A549 (cell line): ENCODE results near the gene RAN. TPM values are rescaled to one million over a fixed set of nuclear protein-coding genes. Genes with fewer than 3 reads are reported as not detected.

ENCODE experiments used
- ATAC-seq, 2 experiments: fragments of 200-7000 bp in 1 of 2; fragments of >200 bp in 1 of 2; cut with Nextera tagmentation in 1 of 2; cut with Tn5 transposase in 1 of 2; 3 replicates each; pipeline versions ENCODE4 v1.8.0 to v1.9.1; 2018 to 2020; ENCODE audit warnings: mild to moderate bottlenecking in 1 of 2, moderate library complexity in 1 of 2
- CTCF ChIA-PET: fragments of 300-600 bp; sonication (Branson Sonifier 250); formaldehyde crosslinking; extraction: SDS; loops from one replicate; lab custom pipeline; 2021; ENCODE audit warnings: antibody characterized with exemption, inconsistent platforms; lab: Yijun Ruan, JAX
- POLR2A ChIA-PET: fragments of 350-600 bp; formaldehyde crosslinking; extraction: SDS; loops from one replicate; lab custom pipeline; 2021; ENCODE audit warnings: antibody characterized with exemption, inconsistent platforms; lab: Yijun Ruan, JAX
- DNase-seq, 2 experiments: peaks; one replicate each; pipeline versions ENCODE4 v3.0.0 to v3.0.0-alpha.2; 2011 to 2016; ENCODE audit warnings: low read depth in 1 of 2, low spot score in 1 of 2
- FAIRE-seq: peaks from 2 replicates; lab custom pipeline; 2011; peaks lifted over from hg19 to GRCh38; lab: Jason Lieb, UNC
- H3K27ac ChIP-seq, 2 experiments: fragments of >200 bp; sonication (Bioruptor Twin); formaldehyde crosslinking; 3 replicates each; pipeline ENCODE4 v1.5.1; 2016 to 2017
- H3K4me1 ChIP-seq: fragments of >200 bp; sonication (Bioruptor Twin); formaldehyde crosslinking; 3 replicates; pipeline ENCODE4 v1.6.1; 2016
- H3K4me2 ChIP-seq: fragments of >200 bp; sonication (Bioruptor Twin); formaldehyde crosslinking; 3 replicates; pipeline ENCODE4 v1.6.1; 2016
- H3K4me3 ChIP-seq: fragments of >200 bp; sonication (Bioruptor Twin); formaldehyde crosslinking; 3 replicates; pipeline ENCODE4 v1.5.1; 2016
- H3K9me3 ChIP-seq: fragments of >200 bp; sonication (Bioruptor Twin); formaldehyde crosslinking; 3 replicates; pipeline ENCODE4 v1.6.1; 2016
- BHLHE40 ChIP-seq: IDR thresholded peaks from 2 replicates; pipeline ENCODE4 v1.6.1; 2012; ENCODE audit warnings: low read depth, low read length, inconsistent platforms
- CBX2 ChIP-seq: fragments of 200-600 bp; sonication (generic); IDR thresholded peaks from 2 replicates; pipeline ENCODE4 v1.6.1; 2016; ENCODE audit warnings: low read depth, mild to moderate bottlenecking, borderline replicate concordance
- CHD4 ChIP-seq: fragments of 200-600 bp; sonication (generic); IDR thresholded peaks from 2 replicates; pipeline ENCODE4 v1.6.1; 2016; ENCODE audit warnings: antibody characterized with exemption, mild to moderate bottlenecking, borderline replicate concordance
- EHMT2 ChIP-seq: fragments of 200-600 bp; sonication (generic); IDR thresholded peaks from 2 replicates; pipeline ENCODE4 v1.6.1; 2016; ENCODE audit warnings: antibody characterized with exemption, low read depth, mild to moderate bottlenecking, moderate library complexity
- FOSL2 ChIP-seq, 2 experiments: fragments of 450-650 bp in 1 of 2; fragments of >200 bp in 1 of 2; sonication (Bioruptor Twin) in 1 of 2; formaldehyde crosslinking; IDR thresholded peaks; 2 replicates each; pipeline versions ENCODE4 v1.5.0 to v1.6.1; 2016 to 2020; ENCODE audit warnings: mild to moderate bottlenecking in 1 of 2, moderate library complexity in 1 of 2
- GATA3 ChIP-seq: IDR thresholded peaks from 2 replicates; pipeline ENCODE4 v1.6.1; 2012; ENCODE audit warnings: borderline replicate concordance
- HOXB5 ChIP-seq: fragments of 250-450 bp; sonication (Bioruptor Pico); IDR thresholded peaks from 2 replicates; pipeline ENCODE4 v1.5.0; 2020; ENCODE audit warnings: mild to moderate bottlenecking, moderate library complexity
- JUNB ChIP-seq: fragments of >200 bp; sonication (Bioruptor Twin); formaldehyde crosslinking; IDR thresholded peaks from 2 replicates; pipeline ENCODE4 v1.6.1; 2016
- KDM5A ChIP-seq: fragments of 200-600 bp; sonication (generic); IDR thresholded peaks from 2 replicates; pipeline ENCODE4 v1.6.1; 2016; ENCODE audit warnings: antibody characterized with exemption, mild to moderate bottlenecking
- MYC ChIP-seq: IDR thresholded peaks from 2 replicates; pipeline ENCODE4 v1.6.1; 2012; ENCODE audit warnings: mild to moderate bottlenecking, inconsistent platforms, low read length, improper control_type of control experiment, borderline replicate concordance
- NR3C1 ChIP-seq: fragments of >200 bp; sonication (Bioruptor Twin); formaldehyde crosslinking; IDR thresholded peaks from 3 replicates; pipeline ENCODE4 v1.6.1; 2017
- PHF8 ChIP-seq: fragments of 200-600 bp; sonication (generic); IDR thresholded peaks from 2 replicates; pipeline ENCODE4 v1.6.1; 2016; ENCODE audit warnings: low read depth, mild to moderate bottlenecking, antibody characterized with exemption, moderate library complexity, borderline replicate concordance
- POLR2A ChIP-seq: IDR thresholded peaks from 2 replicates; pipeline ENCODE4 v1.6.1; 2012; ENCODE audit warnings: mild to moderate bottlenecking, low read length
- TFCP2L1 ChIP-seq: fragments of 250-450 bp; sonication (Bioruptor Pico); IDR thresholded peaks from 2 replicates; pipeline ENCODE4 v1.5.0; 2021; ENCODE audit warnings: mild to moderate bottlenecking
- TP53 ChIP-seq: fragments of 250-450 bp; sonication (Bioruptor Pico); IDR thresholded peaks from 2 replicates; pipeline ENCODE4 v1.5.0; 2021; ENCODE audit warnings: mild to moderate bottlenecking, moderate library complexity
- ZC3H11A ChIP-seq: fragments of 450-650 bp; IDR thresholded peaks from 2 replicates; pipeline ENCODE4 v1.6.1; 2014; ENCODE audit warnings: antibody characterized with exemption, mild to moderate bottlenecking
- ZFP36 ChIP-seq: fragments of 450-650 bp; IDR thresholded peaks from 2 replicates; pipeline ENCODE4 v1.6.1; 2014; ENCODE audit warnings: borderline replicate concordance; ENCODE audit not compliant: partially characterized antibody
- ZSCAN20 ChIP-seq: fragments of 250-450 bp; sonication (Bioruptor Pico); IDR thresholded peaks from 2 replicates; pipeline ENCODE4 v1.8.0; 2022; ENCODE audit warnings: mild to moderate bottlenecking, moderate library complexity
- WGBS: methylation state at CpG from one replicate; pipeline ENCODE4 v1.1.6; 2017; ENCODE audit errors: missing lambda C conversion rate; 5-methylcytosine and 5-hydroxymethylcytosine counted together
- polyA plus RNA-seq, 4 experiments: library from polyadenylated mRNA; depleted of rRNA in 3 of 4; stranded (reverse); fragments of >200 nt; fragmentation: RNase III in 1 of 4; extraction: RNeasy Plus Mini Kit Qiagen cat#74134 plus additional on column Dnase treatment in 1 of 4; gene quantifications; 2 replicates in 3 of 4; 3 replicates in 1 of 4; pipeline ENCODE4 v1.2.3, GENCODE V29; 2011 to 2017
- TF ChIP-seq, protein P1 (sequence below): fragments of 200-600 bp; sonication (generic); IDR thresholded peaks from 2 replicates; pipeline ENCODE4 v1.6.1; 2016; ENCODE audit warnings: antibody characterized with exemption, mild to moderate bottlenecking, moderate library complexity
- TF ChIP-seq, protein P2 (sequence below): IDR thresholded peaks from 2 replicates; pipeline ENCODE4 v1.6.1; 2012
- TF ChIP-seq, protein P3 (sequence below): fragments of >200 bp; sonication (Bioruptor Twin); formaldehyde crosslinking; IDR thresholded peaks from 3 replicates; pipeline ENCODE4 v1.6.1; 2016

Gene RAN
- polyA plus RNA-seq, 2 of the 4 experiments (the other 2 are of a cell fraction), result 1,941 to 3,303 TPM

DNA sequence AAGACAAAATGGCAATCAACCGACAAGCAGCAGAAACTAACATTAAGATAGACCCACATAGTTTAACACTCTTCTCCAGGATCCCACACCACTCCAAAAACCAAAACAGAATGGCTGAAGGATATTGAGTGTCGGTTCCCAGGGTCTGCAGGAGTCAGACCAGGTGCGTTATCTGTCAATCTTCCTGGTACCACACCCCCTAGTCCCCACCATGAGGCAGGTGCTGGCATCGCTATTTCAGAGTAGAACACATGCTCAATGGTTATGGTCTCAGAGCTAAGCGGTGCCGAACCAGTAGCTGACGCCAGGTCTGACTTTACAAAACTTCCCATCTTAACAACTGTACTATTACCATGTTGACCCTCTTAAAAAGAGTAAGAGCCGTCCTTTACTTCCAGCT is 43.0 kb upstream of the RAN start:
- DNase-seq (no peak), FAIRE-seq (no peak), ATAC-seq (no peak)
- no peak overlapping the region for H3K4me3 ChIP-seq
- no peaks in the 10 kb centered on the region for H3K9me3 ChIP-seq
- TF ChIP-seq, protein P1, sequence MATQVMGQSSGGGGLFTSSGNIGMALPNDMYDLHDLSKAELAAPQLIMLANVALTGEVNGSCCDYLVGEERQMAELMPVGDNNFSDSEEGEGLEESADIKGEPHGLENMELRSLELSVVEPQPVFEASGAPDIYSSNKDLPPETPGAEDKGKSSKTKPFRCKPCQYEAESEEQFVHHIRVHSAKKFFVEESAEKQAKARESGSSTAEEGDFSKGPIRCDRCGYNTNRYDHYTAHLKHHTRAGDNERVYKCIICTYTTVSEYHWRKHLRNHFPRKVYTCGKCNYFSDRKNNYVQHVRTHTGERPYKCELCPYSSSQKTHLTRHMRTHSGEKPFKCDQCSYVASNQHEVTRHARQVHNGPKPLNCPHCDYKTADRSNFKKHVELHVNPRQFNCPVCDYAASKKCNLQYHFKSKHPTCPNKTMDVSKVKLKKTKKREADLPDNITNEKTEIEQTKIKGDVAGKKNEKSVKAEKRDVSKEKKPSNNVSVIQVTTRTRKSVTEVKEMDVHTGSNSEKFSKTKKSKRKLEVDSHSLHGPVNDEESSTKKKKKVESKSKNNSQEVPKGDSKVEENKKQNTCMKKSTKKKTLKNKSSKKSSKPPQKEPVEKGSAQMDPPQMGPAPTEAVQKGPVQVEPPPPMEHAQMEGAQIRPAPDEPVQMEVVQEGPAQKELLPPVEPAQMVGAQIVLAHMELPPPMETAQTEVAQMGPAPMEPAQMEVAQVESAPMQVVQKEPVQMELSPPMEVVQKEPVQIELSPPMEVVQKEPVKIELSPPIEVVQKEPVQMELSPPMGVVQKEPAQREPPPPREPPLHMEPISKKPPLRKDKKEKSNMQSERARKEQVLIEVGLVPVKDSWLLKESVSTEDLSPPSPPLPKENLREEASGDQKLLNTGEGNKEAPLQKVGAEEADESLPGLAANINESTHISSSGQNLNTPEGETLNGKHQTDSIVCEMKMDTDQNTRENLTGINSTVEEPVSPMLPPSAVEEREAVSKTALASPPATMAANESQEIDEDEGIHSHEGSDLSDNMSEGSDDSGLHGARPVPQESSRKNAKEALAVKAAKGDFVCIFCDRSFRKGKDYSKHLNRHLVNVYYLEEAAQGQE, result no peak
- TF ChIP-seq ZSCAN20 (CRISPR knock-in tag) (no peak), HOXB5 (CRISPR knock-in tag) (no peak), CHD4 (no peak)
- TF ChIP-seq, protein P2, sequence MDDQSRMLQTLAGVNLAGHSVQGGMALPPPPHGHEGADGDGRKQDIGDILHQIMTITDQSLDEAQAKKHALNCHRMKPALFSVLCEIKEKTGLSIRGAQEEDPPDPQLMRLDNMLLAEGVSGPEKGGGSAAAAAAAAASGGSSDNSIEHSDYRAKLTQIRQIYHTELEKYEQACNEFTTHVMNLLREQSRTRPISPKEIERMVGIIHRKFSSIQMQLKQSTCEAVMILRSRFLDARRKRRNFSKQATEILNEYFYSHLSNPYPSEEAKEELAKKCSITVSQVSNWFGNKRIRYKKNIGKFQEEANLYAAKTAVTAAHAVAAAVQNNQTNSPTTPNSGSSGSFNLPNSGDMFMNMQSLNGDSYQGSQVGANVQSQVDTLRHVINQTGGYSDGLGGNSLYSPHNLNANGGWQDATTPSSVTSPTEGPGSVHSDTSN, result no peak
- no peak overlapping the region for H3K27ac ChIP-seq
- ChIA-PET CTCF (interaction anchor here (1.4 to 2.8 kb wide), 2 partner anchors 9 to 11 kb away, joined by 3 to 8 read pairs; no protein-coding TSS in a partner anchor), POLR2A (no interaction called here)
- H3K4me1 ChIP-seq, result peaks cover 39% of the 10 kb centered on the region
- no peak overlapping the region for H3K4me2 ChIP-seq
- WGBS, result 92% methylated on average over 8 of the region's 8 CpGs

DNA sequence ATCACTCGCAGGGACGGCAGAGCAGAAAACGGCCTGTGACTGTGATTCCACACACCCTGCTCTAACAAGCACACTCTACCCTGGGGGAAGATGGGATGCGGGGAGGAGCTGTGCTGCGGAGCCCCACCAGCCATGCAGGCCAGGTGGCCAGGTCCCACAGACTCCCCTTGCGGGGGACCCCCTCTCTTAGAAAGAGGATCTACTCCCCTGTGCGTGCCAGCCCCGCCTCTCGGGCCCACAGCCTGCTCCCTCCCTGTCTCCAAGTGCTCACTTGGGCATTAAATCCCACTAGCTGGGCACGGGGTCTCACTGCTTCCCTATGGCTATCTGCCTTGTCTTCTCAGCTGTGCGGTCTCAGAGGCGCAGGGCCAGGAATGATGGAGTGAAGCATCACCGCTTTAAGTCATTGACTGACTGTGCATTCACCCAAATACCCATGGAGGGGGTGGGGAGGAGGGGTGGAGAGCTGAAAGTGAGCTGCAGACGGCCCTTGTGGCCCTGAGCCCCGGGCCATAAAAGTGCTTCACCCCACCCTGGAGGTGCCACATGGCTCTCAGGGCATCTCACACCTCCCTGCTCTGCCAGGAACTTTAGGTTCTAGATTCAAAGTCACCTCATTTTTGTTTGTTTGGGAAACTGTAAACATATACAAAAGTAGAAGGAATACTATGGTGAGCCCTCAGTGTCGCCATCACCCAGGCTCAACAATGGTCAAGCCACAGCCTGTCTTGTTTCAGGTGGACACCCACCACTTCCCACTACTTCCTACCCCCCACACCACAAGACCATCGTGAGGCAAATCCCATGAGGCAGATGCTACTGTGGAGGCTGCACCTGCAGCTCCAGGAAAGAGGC is 42.2 kb upstream of the RAN start:
- TF ChIP-seq CBX2 (no peak), MYC (no peak), FOSL2 (IDR thresholded peaks at IDR 0.05) (no peak), FOSL2 (CRISPR knock-in tag; IDR thresholded peaks at IDR 0.05) (no peak), TFCP2L1 (no peak), JUNB (no peak), TP53 (CRISPR knock-in tag) (no peak), BHLHE40 (no peak), POLR2A (no peak), ZFP36 (no peak), CHD4 (no peak), KDM5A (no peak), ZC3H11A (no peak), PHF8 (no peak), GATA3 (no peak), NR3C1 (no peak), EHMT2 (no peak)
- TF ChIP-seq, protein P2, result no peak
- TF ChIP-seq, protein P3, sequence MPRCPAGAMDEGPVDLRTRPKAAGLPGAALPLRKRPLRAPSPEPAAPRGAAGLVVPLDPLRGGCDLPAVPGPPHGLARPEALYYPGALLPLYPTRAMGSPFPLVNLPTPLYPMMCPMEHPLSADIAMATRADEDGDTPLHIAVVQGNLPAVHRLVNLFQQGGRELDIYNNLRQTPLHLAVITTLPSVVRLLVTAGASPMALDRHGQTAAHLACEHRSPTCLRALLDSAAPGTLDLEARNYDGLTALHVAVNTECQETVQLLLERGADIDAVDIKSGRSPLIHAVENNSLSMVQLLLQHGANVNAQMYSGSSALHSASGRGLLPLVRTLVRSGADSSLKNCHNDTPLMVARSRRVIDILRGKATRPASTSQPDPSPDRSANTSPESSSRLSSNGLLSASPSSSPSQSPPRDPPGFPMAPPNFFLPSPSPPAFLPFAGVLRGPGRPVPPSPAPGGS, result no peak
- TF ChIP-seq, protein P1, result no peak
- H3K27ac ChIP-seq, result no peak overlapping the region
- CTCF ChIA-PET, result interaction anchor here (0.9 to 2.8 kb wide), 2 partner anchors 10 to 12 kb away, joined by 4 to 8 read pairs; no protein-coding TSS in a partner anchor
- no peaks in the 10 kb centered on the region for H3K9me3 ChIP-seq
- 88% methylated on average over 14 of the region's 17 CpGs for WGBS
- POLR2A ChIA-PET, result no interaction called here
- no peak overlapping the region for H3K4me2 ChIP-seq
- no peak for DNase-seq
- H3K4me3 ChIP-seq, result no peak overlapping the region
- no peak for FAIRE-seq
- H3K4me1 ChIP-seq, result peaks cover 39% of the 10 kb centered on the region
- no peak for ATAC-seq
